Measurements from ENCODE around the gene ARV1.

- TF ChIP-seq CTCF (conservative IDR thresholded peaks at IDR 0.05; ENCODE audit: low read length) (no peak), EZH2phosphoT487 (IDR thresholded peaks at IDR 0.05; ENCODE audit: borderline replicate concordance) (no peak)
Measured at GRCh38 chr1:231028682-231029081, 49.8 kb downstream of the ARV1 start.

Measured in Loucy (cell line).